GM10847 (cell line): ENCODE measurements around the gene BMPER.

ENCODE experiments used
- POLR2A ChIP-seq: IDR thresholded peaks from 2 replicates; pipeline ENCODE4 v1.6.1; 2011; ENCODE audit not compliant: insufficient read length; ENCODE audit errors: extremely low read depth

Gene BMPER

DNA sequence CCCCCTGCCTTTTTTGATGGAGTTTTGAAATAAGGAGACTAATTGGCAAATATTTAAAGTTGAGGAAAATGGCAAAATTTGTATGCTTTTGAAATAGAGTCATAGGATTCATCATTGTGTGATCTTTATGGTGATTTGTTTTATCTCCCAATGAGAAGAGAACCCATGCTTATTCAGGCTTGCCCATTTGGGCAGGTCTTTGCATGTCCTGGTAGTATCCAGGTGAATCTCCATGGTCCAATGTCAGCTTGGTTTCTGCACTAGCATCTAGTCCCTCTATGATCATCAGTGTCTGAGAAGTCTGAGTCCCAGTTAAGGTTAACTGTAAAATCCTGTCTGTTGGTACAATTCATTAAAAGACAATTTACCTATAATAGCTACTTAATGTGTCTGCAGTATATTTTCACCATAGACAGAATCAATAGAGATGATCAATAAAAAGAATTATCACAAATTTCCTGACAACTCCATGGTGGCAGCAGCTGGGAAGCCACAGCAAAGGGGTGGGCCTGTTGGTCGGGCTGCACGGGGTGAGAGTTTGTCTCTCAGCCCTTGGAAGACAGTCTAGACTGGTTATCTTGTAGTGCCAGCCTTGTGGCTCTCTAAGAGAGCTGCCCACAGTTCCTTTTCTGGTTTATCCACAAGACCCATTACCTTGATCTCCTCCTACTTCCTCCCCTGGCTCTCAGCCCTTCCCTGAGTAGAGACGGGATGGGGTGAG lies 22.2 kb upstream of the BMPER start:
- no peak for TF ChIP-seq POLR2A

DNA sequence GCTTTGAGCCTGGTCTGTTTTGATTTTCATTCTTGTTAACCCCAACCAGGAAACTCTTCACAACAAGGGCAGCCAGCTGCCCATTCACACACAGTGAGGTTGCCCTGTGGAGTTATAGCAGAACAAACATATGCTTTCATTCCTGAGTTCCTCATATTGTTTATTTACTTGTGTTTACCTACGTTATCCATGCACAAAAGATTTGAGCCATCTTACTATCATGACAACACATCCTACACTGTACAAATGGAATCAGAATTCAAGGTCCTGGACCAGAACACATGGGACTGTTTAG lies 21.7 kb upstream of the BMPER start:
- no peak for TF ChIP-seq POLR2A

DNA sequence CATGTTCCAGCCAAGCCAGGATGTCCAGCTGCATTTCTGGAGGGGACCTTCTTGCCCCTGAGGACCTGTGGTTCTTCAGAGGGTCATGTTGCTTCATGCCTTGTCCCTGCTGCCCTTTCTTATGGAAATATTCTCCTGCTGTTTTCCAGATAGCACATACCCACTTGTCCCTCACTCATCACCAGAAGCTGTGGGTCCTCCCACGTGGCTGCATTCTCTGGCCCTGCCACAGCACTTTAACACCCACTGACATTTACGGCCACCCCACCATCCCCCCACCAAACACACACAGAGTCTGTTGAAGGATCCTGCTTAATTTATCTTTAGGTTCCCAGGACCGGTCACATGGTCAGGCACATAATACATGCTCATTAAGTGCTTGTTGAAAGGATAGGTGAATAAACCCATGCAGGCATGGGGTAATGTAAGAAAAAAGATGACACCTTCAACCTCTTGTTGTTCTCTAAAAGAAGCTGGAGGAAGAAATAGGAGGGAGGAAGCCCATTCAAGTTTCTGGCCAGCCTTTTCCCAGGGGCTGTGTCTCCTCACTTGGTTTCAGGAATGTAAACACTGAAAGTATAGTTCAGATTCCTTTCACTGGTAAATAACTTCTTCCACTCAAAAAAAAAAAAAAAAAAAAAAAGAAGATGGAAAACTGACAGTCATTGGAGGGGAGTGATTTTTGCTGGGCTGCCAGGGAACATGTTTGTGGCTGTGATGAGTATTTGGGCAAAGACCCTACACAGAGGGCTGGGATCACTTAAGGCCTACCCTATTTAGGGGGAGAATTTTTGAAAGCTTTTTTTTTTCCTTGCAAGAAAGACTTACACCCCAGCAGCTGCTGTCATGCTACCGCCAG lies 19.8 kb upstream of the BMPER start:
- TF ChIP-seq POLR2A = no peak

DNA sequence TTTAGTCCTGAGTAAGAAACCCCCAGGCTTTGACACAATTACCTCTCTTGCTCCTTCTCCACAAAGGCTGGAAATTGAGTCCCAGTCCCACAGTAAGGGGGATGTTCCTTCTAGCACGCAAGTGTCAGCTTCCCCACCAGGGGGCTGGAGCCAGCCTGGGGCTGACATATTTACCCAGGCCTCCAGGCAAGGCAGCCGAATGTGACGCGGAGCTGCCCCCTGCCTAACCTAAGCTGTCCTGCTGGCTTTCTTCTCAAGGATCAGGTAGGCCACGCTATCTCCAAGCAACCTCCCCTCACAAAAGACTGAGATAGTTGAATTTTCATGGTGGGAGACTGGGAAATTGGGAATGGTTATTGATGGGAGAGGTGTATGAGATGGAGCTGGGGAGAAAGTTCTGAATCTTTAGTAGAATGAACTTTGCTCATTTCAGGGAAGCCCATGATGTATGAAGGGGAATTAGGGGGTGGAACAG lies 19.2 kb upstream of the BMPER start:
- no peak for TF ChIP-seq POLR2A

DNA sequence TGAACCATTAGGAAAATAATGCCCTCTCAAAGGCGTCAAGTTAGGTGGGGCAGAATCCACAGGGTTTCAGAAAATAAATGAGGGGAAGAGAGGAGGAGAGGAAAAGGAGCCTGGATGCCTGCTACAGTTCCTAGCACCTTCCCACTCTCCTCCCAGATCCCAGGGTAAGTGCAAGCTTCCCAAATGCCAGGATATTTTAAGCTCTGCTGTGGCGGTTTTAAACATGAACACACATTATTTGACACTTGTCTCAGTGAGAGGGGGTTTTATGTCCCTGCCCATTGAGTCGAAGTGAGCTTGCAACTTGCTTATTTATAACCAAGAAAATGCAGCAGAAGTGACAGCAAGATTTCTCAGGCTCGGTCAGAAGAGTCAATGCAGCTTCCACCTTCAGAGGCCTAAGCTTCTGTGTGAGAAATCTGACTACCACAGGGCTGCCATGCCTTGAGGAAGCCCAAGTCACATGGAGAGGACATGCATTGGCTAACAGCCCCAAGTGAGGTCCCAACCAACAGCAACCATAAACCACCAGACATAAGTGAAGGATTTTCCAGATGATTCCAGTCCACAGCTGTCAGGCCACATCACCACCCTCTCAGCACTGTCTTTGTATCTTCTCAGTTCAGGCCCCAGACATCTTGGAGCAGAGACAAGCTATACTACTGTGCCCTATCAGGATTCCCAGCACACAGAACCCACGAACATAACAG lies 17.9 kb upstream of the BMPER start:
- no peak for TF ChIP-seq POLR2A

DNA sequence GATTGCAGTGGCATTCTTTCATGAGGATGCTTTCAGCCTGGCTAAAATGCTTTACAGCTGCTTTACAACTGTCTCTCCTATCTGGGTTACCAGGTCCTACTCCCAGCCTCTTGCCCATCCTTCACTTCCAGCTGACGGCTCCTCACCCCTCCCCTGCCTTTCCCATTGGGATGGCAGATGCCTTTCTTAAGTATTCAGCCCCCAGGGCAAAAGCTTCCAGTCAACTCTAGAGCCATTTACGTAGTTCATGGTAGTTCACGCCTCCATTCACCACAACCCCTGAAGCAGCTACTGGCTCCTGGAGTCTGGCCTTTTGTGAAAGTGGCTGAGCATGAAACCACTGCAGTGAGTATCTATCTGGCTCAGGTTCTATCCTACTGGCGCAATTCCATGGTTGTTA lies 17.2 kb upstream of the BMPER start:
- no peak for TF ChIP-seq POLR2A

DNA sequence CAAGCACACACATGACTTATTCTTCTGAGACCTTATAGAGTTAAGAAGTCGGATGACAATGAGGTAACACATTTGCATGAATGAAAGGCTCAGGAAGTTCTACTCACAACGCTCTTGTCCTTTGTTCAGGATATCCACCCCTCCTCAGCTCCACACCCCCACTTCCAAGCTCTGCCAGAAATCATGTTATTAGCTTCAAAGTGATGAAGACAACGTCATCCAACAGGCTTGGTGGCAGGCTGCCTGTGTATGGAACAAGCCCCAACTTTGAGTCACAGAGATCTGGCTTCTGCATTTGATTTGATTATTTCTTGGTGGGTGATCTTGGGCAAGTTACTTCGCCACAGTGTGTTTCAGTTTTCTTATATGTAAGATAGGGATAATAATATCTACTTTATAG lies 12.4 kb upstream of the BMPER start:
- no peak for TF ChIP-seq POLR2A

DNA sequence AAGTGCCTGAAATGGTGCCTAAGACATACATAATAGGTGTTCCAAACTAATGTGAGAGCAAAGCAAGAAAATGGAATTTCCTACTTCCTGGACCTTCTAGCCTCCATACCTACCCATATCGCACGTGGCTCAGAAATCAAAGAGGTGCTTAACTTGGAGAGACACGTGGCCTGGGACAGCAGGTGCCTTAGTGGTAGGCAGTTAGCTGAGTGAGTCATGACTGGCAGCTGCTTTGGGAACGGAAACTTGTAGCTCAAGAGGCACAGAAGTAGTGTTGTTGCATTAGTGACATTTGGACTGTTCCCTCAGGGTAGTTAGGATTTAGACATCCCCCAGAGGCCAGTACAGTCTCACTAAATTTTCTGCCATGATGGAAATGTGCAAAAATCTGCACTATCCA lies 12.0 kb upstream of the BMPER start:
- no peak for TF ChIP-seq POLR2A

DNA sequence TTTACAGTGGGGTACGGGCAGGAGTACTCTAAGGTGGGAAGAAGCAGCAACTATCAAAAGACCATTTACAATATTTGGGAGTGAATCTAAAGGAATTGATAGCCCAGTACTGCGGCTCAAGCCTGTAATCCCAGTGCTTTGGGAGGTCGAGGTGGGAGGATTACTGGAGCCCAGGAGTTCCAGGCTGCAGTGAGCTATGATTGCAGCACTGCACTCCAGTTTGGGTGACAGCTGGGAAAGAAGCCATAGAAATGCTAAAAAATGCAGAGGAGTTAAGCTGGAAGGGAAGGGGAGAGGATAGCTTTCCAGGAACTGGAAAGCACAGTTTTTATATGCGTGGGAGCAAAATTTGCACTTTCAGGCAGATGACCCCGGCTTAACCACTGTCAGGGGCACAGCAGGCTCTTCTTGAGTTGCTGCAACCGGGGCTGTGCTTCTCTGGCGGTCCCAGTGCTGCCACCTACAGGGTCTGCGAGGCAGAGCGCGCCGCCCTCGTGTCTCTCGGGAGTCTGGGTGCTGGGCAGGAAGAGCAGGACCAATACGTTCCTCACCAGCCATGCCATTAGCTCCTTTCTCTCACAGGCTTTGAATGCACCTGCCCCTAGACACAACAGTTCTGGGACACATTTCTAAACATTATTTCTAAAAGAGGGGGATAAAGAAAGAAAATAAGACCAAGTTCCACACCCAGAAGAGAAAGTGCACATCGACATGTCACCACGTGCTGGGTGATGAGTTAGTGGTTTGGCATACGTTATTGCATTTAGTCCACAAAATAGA lies 10.1 kb upstream of the BMPER start:
- no peak for TF ChIP-seq POLR2A

DNA sequence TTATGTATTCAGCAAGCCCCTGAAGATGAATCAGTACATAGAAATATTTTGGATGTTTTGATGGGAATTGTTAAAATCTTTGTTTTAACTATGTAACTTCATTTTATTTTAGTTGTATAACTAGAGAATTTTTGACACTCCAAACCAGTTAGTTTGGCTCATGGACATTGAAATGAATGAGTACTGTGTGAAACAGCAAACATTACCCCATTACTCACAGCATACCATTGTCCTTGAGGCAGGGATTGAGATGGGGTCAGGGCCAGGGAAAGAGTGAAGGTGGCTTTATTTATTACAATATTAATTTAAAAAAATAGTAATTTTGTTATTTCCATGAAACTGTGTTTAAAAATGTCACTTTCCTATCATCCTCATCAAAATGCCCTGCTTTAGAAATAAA lies 4.8 kb upstream of the BMPER start:
- no peak for TF ChIP-seq POLR2A

DNA sequence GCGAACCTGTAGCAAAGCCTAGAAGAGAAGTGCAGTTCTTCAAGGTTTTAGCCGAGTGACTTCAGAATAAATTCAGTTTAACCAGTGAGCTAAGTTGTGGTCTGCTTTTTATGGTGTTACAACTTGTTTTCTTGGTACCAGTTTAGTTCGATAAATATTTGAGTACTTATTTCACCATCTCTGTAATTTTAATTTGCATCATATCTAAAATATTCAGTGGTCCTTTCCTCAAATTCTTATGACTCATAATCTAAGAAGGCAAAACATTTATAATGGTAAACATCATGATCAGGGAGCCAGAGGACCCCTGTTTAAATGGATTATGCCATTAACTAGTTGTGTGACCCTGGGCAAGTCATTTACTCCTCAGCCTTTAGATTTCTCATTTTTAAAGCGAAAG lies 4.1 kb upstream of the BMPER start:
- TF ChIP-seq POLR2A = no peak

DNA sequence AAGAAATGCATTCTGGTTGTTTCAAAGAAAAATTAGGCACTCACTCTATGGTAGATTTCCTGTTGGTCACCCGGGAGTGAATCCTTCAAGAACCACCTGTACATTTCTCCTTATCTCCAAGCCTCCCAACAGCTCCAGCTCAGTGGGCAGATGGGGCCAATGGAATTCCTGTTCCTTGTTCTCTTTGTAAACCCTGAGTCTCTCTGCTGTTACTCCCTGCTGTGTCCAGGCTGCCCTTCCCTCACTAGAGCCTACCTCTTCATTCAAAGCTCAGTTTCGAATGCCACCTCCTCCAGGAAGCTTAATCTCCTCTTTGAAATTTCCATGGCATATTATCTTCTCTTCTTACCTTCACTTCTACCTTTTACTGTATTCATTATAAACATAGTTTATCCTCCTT lies 3.5 kb upstream of the BMPER start:
- no peak for TF ChIP-seq POLR2A

DNA sequence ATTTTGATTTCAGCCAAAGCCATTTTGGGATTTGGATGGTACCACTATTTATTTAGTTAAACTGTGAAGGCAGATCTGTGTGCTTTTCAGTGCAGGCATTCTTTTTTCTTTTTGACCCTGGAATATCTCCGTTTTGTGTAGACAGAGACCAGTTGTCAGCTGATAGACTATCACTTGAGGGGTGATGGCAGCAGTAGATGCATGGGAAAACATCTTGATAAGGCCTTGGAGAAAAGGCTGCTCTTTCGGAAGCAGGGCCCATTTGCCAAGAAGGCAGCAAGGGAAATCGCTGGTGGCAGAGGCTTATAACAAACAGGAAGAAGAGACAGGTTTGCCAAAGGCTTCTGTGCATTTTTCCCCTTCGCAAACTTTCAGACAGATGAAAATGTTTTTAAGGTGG lies 2.6 kb upstream of the BMPER start:
- TF ChIP-seq POLR2A = no peak

DNA sequence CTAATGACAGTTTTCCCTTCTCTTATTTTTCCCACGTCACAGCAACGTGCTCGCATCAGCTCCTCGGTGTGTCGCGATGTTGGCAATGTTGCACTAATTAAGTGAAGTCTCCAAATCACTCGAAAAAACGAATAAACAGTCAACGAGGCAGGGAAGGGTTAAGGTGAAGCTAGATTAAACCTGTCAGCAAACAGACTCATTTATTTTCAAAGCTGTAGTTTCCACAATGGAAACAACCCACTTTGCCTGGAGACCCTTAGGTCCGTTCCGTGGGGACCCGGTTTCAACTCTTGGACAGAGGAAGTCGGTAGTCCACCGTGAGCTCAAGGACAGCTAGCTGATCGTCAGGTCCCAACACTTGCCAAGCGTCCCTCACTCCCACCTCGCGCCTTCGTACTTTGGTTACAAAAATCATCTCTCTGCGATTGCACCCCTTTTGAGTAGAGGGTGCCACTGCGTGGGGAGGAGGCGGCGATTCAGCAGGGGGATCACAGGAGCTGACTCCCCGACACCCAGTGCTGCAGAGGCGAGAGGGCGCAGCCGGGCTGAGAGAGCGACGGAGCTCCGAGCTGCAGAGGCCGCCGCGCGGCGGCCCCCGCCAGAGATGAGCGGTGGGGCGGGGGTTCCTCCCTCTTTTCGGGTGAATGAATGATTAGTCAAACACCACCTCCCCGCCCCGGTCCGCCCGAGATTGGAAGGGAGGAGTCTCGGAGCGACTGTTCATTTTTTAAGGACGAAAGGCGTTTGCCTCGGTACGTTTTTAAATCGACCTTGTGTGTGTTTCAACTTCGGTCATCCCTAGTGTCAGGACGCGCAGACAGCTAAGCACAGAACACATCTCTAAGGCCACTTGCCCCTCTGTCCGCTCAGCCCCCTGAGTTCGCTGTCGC lies 1.3 kb upstream of the BMPER start:
- TF ChIP-seq POLR2A = no peak
